ENCODE measurements around the gene ADCY10.

DNA sequence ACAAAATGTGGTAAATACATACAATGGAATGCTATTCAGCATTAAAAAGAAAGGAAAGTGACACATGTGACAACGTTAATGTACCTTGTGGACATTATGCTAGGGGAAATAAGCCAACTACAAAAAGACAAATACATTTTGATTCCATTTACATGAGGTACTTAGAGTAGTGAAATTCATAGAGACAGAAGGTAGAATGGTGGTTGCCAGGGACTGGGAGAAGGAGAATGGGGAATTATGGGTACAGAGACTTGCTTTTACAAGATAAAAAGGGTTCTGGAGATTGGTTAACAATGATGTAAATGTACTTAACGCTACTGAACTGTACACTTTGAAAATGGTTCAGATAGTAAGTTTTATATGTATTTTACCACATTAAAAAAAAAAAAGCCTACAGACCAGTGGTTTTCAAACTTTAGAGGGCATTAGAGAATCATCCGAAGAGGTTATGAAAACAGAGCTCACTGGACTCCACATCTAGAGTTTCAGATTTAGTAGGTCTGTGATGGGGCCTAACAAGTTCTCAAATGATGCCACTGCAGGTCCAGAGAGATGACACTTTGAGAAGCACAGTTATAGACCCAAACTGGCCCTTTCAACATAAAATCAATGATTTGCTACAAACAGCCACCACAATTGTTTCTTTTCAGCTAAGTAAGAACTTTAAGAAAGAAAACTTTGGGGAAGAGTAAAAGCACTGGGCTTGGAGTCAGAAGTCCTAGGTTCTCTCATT, 9.6 kb upstream of the ADCY10 start:
- TF ChIP-seq, protein P1, sequence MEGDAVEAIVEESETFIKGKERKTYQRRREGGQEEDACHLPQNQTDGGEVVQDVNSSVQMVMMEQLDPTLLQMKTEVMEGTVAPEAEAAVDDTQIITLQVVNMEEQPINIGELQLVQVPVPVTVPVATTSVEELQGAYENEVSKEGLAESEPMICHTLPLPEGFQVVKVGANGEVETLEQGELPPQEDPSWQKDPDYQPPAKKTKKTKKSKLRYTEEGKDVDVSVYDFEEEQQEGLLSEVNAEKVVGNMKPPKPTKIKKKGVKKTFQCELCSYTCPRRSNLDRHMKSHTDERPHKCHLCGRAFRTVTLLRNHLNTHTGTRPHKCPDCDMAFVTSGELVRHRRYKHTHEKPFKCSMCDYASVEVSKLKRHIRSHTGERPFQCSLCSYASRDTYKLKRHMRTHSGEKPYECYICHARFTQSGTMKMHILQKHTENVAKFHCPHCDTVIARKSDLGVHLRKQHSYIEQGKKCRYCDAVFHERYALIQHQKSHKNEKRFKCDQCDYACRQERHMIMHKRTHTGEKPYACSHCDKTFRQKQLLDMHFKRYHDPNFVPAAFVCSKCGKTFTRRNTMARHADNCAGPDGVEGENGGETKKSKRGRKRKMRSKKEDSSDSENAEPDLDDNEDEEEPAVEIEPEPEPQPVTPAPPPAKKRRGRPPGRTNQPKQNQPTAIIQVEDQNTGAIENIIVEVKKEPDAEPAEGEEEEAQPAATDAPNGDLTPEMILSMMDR (IDR thresholded peaks at IDR 0.05): no peak
- no peak for TF ChIP-seq EZH2phosphoT487 (IDR thresholded peaks at IDR 0.05)
- no peak for TF ChIP-seq EZH2 (IDR thresholded peaks at IDR 0.05)
